Endothelial cell of coronary artery (primary cell): ENCODE measurements around the gene ZNF574. TPM values are rescaled to one million over a fixed set of nuclear protein-coding genes. Genes with fewer than 3 reads are reported as not detected.

Source experiments
- total RNA-seq: library from RNA; depleted of rRNA; stranded (reverse); fragments of >200 nt; gene quantifications from 2 replicates; pipeline ENCODE4 v1.2.3, GENCODE V29; 2014

ZNF574 gene
- 9.9 and 10.3 TPM in 2 replicates for total RNA-seq

GRCh38 chr19:42075616-42076379, at the start of gene ZNF574:
Gene ZNF574 (plus strand): TSS chr19:42076166. CDS start chr19:42078607, 2,441 bp downstream.

GRCh38 chr19:42069619-42070351, 6.2 kb upstream of the ZNF574 start, which contains the start of gene GRIK5:
Gene GRIK5 (minus strand): TSS chr19:42070206. CDS start chr19:42065770, 4,436 bp downstream.

Other genes starting within 250 kb of the ZNF574 start
- gene LYPD4, start 231.5 kb upstream of the ZNF574 start, total RNA-seq, result not detected in 2 replicates
- gene DMRTC2, start 231.1 kb upstream of the ZNF574 start, total RNA-seq, result not detected in 2 replicates
- 2,258 and 2,371 TPM in 2 replicates for gene RPS19, start 215.9 kb upstream of the ZNF574 start, total RNA-seq
- gene CD79A, start 198.9 kb upstream of the ZNF574 start, total RNA-seq, result 0.09 TPM in 2 replicates
- 41.0 and 45.1 TPM in 2 replicates for gene ARHGEF1, start 193.0 kb upstream of the ZNF574 start, total RNA-seq
- gene ERFL, start 147.7 kb upstream of the ZNF574 start, total RNA-seq, result under 0.01 TPM in 1 of 2 replicates, not detected in the other
- 189 and 201 TPM in 2 replicates for gene RABAC1, start 116.8 kb upstream of the ZNF574 start, total RNA-seq
- gene ATP1A3, start 81.9 kb upstream of the ZNF574 start, total RNA-seq, result under 0.01 TPM in 1 of 2 replicates, not detected in the other
- gene GRIK5, start 6.0 kb upstream of the ZNF574 start, total RNA-seq, result 0.09 and 0.18 TPM in 2 replicates
- 0.19 and 0.27 TPM in 2 replicates for gene POU2F2, start 56.3 kb downstream of the ZNF574 start, total RNA-seq
- 13.0 and 14.9 TPM in 2 replicates for gene DEDD2, start 141.5 kb downstream of the ZNF574 start, total RNA-seq
- gene ZNF526, start 144.1 kb downstream of the ZNF574 start, total RNA-seq, result 8.5 and 11.7 TPM in 2 replicates
- 11.3 and 13.2 TPM in 2 replicates for gene GSK3A, start 166.4 kb downstream of the ZNF574 start, total RNA-seq
- gene ERF, start 179.0 kb downstream of the ZNF574 start, total RNA-seq, result 22.4 and 25.8 TPM in 2 replicates
- gene CIC, start 193.1 kb downstream of the ZNF574 start, total RNA-seq, result 11.9 and 19.3 TPM in 2 replicates
- gene PRR19, start 226.0 kb downstream of the ZNF574 start, total RNA-seq, result 0.09 and 0.27 TPM in 2 replicates
- gene PAFAH1B3, start 226.5 kb downstream of the ZNF574 start, total RNA-seq, result 19.7 and 52.5 TPM in 2 replicates
- gene TMEM145, start 237.1 kb downstream of the ZNF574 start, total RNA-seq, result 0.19 TPM in 1 of 2 replicates, not detected in the other
- gene MEGF8, start 249.5 kb downstream of the ZNF574 start, total RNA-seq, result 22.0 and 35.5 TPM in 2 replicates